KG1 (cell line): ENCODE measurements around the gene EXOC3.
A peak's percentile ranks its signal among the peaks of the same experiment; 100 is the strongest.
"Not testable (repeated sequence)": the region's sequence is repeated elsewhere in the genome, so short reads cannot be mapped to it uniquely, and the experiment has no call there.

ENCODE experiments used
- DNase-seq: peaks from one replicate; lab custom pipeline; 2025; lab: John Stamatoyannopoulos, UW

EXOC3 gene

DNA sequence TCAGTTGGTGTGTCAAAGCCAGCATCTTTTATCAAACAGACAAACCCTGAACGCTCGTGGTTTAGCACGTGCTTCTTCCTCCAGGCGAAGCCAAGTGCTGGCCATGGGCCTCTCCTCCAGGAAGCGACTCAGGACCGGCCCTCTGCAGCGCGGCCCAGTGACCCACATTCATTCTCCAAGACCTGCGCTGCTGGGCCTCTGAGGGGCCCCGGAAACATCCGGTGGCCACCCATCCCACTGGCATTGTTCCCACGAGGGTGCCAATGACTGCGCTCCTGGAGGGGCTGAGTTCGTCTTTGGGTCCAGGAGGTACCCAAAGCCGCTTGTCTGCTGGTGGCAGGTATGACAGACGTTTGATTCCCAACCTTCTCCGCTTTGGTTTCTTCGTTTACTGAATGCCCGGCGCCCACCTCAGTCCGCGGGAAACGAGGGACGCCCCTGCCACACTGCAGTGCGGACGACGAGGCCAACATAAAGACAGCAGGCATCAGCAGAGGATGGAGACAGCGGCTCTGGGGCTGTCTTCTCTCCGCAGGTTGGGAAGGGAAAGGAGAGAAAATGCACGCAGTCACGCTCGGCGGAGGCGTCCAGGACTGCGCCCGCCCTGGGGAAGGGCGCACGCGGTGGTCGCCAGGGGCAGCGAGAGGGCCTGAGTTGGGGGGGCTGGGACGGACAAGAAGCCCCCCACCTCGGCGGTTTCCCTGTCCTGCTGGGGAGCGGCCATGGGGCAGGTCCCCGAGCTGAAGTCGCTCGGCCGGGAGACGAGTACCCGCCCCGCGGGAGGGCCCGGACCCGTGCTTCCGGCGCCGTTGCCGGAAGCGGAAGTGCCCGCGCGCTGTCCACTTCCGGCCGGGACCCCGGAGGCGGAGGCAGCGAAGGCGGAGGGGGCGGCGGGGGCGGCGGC, at the start of gene EXOC3:
Gene EXOC3 (plus strand): TSS at position 842 of the 904 bp plus-strand sequence. CDS start 3,030 bp downstream, outside the sequence.
- DNase-seq = peak; percentile 12

DNA sequence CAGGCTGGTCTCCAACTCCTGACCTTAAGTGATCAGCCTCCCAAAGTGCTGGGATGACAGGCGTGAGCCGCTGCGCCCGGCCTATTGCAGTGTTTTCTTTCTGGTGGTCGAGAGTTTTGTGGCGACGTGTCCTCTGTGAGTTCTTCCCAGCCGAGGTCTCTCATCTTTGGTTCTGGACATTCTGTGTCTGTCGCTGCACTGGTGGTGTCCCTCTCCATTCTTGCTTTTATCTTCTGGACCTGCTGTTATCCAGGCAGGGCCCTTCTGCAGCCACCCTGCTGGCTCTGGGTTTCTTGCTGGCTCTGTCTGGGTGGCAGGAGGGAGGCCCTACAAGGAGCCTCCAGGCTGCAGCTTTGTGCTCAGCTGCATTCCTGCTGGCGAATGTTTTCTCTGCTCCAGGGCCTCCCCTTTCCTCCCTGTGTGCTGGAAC, 49.1 kb upstream of the EXOC3 start:
- DNase-seq = no peak

DNA sequence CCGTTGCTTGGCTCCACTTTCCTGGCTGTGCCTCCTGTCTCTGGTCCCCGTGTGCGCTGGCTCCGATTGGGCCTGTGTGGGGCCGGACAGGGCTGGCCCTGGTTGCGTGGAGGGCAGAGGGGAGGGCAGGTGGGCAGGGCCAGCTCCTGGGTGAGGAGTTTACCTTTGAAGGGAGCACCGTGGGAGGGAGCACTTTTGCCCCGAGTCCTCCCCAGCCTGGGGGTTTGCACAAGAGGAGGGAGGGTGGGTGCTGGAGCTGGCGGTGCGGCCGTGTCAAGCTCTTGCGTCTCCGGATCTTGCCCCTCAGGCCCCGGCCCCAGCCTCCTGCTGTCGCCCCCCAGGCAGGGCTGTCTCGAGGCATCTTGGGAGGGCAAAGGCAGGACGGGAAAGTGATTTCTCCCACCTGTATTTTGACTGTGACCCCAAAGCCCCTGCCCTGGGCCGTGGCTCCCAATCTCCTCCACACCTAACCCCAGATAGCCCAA, 48.3 kb upstream of the EXOC3 start:
- DNase-seq = no peak

DNA sequence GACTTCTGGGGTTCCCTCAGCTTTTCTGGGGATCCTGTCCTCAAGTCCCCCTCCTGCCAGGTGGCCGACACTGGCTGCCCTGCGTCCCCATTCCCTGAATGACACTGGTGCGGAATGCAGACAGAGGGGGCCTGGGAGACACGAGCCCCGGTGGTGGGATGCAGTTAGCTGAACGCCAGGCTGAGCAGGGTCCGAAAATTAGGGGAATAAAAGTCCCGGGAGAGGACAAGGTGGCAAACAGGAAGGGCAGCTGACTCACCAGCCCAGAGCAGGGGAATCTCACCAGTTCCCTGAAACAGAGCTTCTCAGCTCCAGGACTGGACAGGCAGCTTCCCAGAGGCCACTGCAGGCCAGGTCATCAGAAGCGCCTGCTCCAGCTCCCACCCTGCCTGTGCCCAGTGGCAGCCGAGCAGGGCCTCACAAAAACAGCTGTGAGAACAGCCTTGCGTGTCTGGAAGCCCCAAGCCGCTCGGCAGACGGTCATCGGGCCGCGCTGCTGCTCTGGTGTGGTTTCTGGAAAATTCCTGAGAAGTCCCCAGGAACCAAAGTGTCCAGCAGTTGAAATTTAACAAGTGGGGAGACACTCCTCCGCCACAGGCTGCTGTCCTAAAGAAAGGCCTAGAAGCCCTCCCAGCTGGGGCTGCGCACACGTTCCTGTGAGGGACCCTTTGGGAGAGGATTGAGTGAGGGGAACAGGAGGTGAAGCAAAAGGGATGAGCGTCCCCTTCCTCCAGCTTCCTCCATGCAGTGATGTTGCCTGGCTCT, 47.6 kb upstream of the EXOC3 start:
- no peak for DNase-seq

DNA sequence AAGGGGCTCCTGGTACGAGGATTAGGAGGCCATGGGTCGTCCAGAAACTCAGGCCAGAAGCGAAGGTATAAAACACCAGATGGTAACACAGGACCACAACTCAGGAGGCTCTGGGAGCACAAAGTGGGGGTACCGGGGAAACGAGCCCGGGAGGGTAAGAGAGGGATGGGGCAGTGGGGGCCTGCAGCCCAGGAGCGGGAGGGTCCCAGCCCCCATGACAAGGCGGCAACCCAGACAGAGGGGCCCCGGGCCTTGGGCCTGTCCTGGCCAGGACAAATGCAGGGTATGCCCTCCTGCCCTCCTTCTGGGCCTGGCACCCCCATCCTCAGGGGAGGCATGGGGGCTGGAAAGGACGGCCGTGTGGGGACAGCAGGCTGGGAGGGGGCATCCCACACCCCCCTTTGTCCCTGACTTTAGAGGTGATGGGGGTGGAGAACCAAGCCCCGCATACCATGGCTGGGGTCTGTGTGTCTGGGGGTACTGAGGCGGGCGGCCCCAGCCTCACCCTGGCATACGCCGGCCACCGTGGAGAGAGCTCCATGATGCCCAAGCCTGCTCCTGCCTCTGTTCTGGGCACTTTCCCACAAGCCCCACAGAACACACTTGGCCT, 47.0 kb upstream of the EXOC3 start:
- DNase-seq = no peak

DNA sequence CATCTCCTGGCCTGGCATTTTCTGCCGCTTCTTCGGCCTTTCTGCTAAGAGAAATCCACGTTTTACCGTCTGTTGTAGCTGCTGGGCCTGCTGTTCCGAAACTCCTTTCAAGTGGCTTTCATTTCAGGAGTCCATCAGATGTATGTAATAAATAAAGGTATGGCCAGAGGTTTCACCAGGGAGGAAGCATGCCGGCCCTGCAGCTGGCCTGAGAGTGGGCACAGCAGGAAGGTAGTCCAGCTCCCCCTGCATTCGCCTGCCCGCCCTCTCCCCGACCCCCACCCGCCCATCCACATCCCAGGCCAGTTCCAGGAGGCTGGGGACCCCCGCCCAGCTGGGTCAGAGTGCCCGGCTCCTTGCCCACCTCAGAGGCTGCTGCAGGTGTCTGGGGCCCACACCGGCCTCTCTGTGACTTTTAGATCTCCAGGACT, 46.4 kb upstream of the EXOC3 start:
- no peak for DNase-seq

DNA sequence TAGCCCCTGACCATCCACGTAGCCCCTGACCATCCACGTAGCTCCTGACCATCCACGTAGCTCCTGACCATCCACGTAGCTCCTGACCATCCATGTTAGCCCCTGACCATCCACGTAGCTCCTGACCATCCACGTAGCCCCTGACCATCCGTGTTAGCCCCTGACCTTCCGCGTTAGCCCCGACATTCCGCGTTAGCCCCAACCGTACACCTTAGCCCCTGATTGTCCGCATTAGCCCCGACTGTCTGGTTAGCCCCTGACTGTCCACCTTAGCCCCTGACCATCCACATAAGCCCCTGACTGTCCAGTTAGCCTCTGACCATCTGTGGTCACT, 44.9 kb upstream of the EXOC3 start:
- not testable (repeated sequence) for DNase-seq

DNA sequence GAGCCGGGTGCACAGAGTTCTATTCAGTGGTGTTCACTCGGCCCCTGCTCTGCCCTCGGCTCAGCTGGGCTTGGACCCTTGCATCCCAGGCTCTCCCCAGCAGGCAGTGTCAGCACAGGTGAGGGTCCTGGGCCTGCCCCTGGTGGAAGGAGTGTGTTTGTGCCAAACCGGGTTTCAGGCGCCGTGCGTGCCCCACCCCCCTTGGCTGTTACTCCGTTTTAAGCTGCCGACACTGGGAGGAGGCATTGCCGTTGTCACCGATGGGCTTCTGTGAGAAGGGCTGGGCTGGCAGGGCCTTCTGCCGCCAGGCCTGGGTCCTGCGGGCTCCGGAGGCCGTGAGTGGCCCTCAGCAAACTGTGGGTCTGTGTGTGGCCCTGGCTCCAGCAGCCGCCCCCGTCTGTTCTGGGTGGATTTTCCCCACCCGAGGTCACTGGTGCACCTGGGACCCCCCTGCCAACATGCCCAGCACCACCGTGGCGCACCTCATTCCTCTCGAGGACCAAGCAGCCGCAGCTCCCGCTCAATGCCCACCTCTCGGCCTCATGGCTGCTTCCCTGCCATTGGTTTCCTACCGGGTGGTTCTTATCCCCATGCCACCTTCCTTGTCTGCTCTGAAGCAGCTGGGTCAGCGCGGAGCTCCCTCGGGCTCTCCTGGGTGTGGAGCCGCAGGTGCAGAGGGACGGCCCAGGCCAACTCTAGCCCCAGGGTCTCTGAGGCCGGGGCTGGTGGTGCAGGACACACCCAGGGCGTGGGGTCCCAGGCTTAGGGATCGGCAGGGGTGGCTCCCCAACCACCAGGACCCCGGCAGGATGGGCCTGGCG, 44.3 kb upstream of the EXOC3 start:
- no peak for DNase-seq

DNA sequence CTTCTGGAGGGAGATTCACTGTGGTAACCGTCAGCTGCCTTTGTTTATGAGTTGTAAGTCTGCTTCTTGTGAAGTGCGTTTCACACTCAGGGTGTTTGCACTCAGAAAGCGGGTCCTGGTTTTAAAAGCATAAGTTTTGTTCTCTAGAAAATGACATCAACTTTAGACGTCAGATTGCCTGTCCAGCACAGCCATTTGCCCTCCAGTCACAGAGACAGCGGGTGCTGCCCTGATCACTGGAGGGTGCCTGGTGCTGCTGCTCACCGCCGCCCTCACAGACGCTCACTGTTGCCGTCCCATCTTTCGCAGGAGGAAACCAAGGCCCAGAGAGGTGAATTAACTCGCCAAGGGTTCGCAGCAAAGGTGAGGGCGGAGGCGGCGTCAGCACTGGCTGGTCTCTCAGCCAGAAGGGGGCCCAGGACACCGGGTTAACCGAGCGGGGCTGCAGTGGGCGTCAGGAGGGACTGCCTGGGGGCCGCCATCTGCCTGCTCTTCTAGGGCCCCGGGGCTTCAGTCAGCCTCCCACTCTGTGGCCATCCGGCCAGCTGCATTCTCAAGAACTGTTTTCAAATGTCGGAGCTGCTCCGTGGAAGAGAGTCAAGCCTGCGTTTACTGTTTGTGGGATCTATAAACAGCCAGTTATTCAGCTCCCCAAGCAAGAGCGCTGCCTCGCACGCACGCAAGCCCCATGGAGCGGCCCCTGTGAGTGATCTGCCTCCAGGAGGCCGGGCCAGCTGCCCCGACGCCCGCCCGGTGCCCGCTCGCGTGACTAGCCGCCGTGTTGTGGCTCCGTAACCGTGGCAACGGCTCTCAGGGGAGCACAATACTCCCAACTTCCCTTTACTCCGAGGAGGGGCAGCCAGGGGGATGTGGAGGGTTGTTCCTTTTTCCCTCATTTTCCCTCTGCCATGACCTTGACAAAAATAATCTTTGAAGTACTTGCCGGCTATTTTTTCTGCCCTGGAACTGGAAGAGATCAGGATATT, 43.4 kb upstream of the EXOC3 start:
- peak; percentile 60 for DNase-seq

DNA sequence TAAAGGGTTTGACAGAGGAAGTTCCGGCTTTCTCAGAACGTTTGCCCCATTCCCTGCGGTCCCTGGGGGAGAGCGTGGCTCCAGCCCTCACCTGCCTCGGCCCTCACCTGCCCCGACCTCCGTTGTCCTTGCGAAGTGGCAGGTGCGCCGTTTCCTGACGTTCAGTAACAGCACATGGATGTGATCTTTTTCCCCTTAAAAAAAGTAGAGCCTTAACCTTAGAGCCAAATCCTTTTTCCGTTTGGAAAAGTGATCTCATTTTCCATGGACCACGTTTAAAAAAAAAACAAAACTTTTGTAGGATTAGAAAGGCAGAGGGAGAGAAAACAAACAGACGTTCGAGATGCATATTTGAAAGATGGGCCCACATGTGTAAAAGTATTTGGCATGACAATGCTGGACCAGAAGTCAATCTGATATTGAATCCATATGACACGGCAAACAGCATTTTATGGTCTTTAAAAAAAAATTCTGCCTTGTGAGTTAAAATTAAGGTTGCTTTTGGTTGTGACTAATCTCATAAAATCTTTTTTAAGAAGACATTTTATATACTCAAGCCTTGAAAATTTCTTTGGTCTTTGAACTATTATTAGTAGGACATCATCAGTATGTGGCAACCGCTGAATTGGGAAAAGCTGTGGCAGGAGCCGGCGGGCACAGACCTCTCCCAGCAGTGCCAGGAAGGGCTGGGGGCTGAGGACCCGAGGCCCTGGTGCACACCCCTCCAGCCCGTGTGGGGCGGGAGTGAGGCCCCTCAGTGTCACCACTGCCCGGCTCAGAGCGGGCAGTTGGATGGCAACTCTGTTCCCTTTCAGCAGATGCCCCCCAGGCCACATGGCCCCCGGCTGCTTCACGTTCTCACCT, 42.5 kb upstream of the EXOC3 start:
- no peak for DNase-seq

DNA sequence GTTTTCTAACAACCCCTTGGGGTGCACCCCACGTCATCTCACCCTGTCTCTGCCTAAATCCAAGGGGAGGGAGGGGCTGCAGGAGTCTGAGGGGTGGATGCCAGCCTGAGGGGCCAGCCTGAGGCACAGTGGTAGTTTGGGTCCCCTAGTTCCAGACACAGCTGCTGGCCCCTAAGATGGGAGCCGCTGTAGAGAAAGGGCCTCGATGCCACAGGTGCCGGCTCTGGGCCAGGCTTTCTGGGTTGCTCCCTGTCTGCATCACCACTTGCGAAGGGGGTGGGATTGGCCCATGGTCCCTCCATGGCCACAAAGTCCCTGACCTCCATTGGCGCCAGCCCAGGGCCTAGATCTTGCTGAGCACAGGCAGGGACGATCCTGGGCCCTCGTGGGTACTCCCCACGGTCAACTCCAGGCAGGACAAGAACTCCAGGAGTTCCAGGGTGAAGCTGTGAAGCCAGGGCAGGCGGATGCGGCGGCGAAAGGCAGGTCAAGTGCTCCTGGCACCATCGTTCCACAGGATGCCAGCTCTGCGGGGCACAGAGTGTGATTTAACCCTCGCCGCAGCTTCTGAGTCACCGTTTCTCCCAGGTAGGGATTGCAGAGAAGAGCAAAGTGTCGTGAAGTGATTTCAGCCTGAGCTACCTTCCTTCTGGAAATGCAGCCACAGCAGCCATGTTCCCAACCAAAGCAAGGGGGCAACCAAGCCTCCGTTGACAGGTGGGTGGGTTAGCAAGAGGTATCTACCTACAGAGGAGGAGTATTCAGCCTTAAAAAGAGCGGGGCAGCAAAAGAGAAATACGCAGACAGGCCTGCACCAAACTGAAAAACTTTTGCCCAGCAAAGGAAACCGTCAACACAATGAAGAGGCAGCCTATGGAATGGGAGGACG, 41.6 kb upstream of the EXOC3 start:
- no peak for DNase-seq

DNA sequence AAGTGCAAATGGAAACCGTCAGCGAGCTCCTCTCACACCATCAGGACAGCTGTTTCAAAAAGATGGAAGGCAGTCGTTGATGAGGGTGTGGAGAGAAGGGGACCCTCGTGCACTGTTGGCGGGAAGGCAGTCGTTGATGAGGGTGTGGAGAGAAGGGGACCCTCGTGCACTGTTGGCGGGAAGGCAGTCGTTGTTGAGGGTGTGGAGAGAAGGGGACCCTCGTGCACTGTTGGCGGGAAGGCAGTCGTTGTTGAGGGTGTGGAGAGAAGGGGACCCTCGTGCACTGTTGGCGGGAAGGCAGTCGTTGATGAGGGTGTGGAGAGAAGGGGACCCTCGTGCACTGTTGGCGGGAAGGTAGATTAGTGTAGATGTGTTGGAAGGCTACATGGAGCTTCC, 40.8 kb upstream of the EXOC3 start:
- DNase-seq = not testable (repeated sequence)

DNA sequence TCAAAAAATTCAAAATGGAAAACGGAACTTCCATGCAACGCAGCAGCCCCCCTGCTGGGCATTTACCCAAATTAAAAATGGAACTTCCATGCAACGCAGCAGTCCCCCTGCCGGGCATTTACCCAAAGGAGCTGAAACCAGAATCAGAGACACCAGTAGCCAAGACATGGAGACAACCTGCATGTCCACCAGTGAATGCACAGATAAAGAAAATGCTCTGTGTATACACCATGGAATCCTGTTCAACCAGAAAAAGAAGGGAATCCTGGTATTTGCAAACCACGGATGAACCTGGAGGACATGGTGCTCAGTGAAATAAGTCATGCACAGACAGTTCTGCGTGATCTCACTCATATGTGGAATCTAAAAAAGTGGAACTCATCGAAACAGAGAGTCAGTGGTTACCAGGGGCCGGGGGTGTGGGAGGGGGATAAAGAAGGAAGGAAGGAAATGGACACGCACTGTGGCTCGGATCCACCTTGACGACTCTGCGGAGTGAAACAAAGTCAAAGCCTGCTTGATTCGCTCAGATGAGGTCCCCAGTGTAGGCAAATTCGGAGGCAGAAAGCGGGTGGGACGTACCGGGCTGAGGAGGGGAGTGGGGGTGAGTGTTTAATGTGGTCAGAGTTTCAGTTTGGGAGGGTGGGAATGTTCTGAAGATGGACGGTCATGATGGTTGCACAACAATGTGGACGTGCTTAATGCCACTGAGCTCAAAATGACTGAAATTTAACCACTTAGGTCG, 40.2 kb upstream of the EXOC3 start:
- DNase-seq = no peak

DNA sequence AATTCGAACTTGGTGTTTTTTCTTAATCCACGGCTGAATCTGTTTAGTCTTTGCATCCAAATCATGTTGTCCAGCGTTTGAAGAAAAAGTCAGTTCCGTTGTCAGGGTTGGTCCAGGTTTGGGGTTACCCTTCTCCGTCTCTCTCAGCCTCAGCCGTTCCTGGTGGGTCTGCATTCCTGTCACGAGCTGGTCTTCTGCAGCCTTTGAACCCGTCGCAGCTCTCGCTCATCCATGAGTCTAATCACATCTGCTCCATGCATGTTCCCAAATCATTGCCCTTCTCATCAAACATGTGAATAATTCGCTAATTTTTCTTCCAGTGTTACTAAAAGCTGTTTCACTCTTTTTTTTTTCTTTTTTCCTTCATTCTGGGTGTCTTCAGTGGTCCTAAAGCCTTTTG, 39.0 kb upstream of the EXOC3 start:
- DNase-seq = no peak

DNA sequence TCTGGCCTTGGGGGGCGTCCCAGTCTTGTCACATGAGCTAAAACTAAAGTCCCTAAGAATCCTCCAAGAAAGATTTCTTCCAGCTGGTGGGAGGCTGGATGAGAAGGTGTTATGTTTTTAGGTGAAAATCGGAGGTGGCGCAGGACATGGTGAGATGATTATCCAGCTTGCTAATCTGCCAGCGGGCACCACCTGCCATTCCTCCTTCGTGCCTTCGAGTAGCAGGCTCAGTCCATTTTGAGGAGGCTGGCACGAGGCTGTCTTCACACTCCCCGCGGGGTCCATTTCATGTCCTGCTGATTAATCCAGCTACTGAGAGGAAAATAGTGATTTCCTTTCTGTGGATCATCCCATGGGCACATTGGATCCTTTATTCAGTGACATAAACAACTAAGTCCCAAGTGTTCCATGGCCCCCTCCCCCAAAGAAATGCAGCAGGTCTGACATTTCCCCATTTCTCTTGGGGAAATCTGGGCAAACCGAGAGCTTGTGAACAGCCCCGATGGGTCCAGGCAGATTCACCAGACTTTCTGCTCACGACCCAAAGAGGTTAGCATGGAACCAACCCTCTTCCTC, 38.2 kb upstream of the EXOC3 start:
- DNase-seq = no peak

DNA sequence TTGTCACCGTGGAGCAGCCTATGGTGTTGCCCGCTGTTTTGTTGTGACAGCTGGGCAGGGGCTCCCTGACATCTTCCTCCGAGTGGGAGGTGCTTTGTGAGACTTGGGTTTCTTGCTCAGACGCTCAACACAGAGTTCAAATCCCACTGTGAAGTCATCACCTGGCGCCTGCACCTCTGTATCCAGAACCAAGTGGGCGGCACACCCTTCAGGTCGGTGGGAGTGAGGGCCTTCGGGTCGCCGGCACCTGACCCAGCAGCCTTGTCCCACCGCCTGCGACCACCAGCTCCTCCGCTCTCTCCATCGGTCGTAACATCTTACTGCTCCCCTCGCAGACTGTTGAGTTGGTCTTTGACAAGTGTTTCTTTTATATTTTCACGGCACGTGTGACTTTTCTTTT, 37.6 kb upstream of the EXOC3 start:
- DNase-seq = no peak

DNA sequence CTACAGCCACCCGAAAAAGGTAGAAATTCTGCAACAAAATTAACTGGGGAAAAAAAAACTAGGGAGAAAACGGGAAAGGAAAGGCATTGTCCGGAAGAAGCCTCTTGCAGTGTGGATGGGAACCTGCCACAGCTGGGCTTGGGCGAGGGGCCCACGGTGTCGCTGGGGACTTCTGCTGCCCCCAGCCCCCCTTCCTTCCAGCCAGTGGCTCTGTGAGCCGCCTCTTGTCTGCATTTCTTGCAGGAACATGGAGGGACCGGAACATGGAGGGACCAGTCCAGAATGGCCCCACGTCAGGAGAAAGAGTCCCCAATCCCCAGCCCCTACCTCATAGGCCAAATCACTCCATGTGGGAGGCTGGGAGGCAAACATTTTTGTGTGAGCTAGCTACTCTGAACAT, 36.9 kb upstream of the EXOC3 start:
- no peak for DNase-seq
